Smooth muscle cell (in vitro differentiated cells): ENCODE data around the gene IFNL2. TPM values are rescaled to one million over a fixed set of nuclear protein-coding genes. Genes with fewer than 3 reads are reported as not detected.

ENCODE experiments used
- DNase-seq: peaks from one replicate; lab custom pipeline; 2025; ENCODE audit not compliant: unreplicated experiment; lab: John Stamatoyannopoulos, UW
- H2AFZ ChIP-seq: fragments of 200-600 bp; sonication (generic); 2 replicates; pipeline ENCODE4 v1.6.0; 2016; ENCODE audit warnings: antibody characterized with exemption, low read depth, mild to moderate bottlenecking
- H3F3A ChIP-seq: fragments of 200-600 bp; sonication (generic); 2 replicates; pipeline ENCODE4 v1.6.0; 2017; ENCODE audit warnings: antibody characterized with exemption, low read depth
- H3K27ac ChIP-seq: fragments of 200-600 bp; sonication (generic); 2 replicates; pipeline ENCODE4 v1.5.1; 2016; ENCODE audit warnings: low read depth, mild to moderate bottlenecking
- H3K27me3 ChIP-seq: fragments of 200-600 bp; sonication (generic); 2 replicates; pipeline ENCODE4 v1.6.1; 2016; ENCODE audit warnings: low read depth, mild to moderate bottlenecking
- H3K36me3 ChIP-seq: fragments of 200-600 bp; sonication (generic); 2 replicates; pipeline ENCODE4 v1.5.1; 2016; ENCODE audit warnings: low read depth
- H3K4me1 ChIP-seq: fragments of 200-600 bp; sonication (generic); 2 replicates; pipeline ENCODE4 v1.5.1; 2016; ENCODE audit warnings: low read depth
- H3K4me2 ChIP-seq: fragments of 200-600 bp; sonication (generic); 2 replicates; pipeline ENCODE4 v1.6.0; 2016; ENCODE audit warnings: mild to moderate bottlenecking
- H3K4me3 ChIP-seq: fragments of 200-600 bp; sonication (generic); 2 replicates; pipeline ENCODE4 v1.5.1; 2016; ENCODE audit warnings: mild to moderate bottlenecking
- H3K79me2 ChIP-seq: fragments of 200-600 bp; sonication (generic); 2 replicates; pipeline ENCODE4 v1.6.0; 2016; ENCODE audit warnings: low read depth, mild to moderate bottlenecking
- H3K9ac ChIP-seq: fragments of 200-600 bp; sonication (generic); 2 replicates; pipeline ENCODE4 v1.6.0; 2016; ENCODE audit warnings: low read depth
- H3K9me3 ChIP-seq: fragments of 200-600 bp; sonication (generic); replicated peaks from 2 replicates; pipeline ENCODE4 v1.5.1; 2016; ENCODE audit warnings: low read depth
- H4K20me1 ChIP-seq: fragments of 200-600 bp; sonication (generic); 2 replicates; pipeline ENCODE4 v1.6.0; 2016; ENCODE audit warnings: low read depth
- CTCF ChIP-seq: fragments of 200-600 bp; sonication (generic); IDR thresholded peaks from 2 replicates; pipeline ENCODE4 v1.5.1; 2017; ENCODE audit warnings: borderline replicate concordance, mild to moderate bottlenecking, antibody characterized with exemption; ENCODE audit not compliant: insufficient read depth, poor library complexity, severe bottlenecking
- WGBS: methylation state at CpG from one replicate; pipeline ENCODE4 v1.1.7; 2016; ENCODE audit warnings: low lambda C conversion rate; 5-methylcytosine and 5-hydroxymethylcytosine counted together
- polyA plus RNA-seq: library from polyadenylated mRNA; unstranded; fragments of >200 nt; fragmentation: Nextera tagmentation; extraction: Ambion mirVana; gene quantifications from 2 replicates; pipeline ENCODE4 v1.2.1, GENCODE V29; 2016
- total RNA-seq: library from RNA; depleted of rRNA; stranded (reverse); fragments of >200 nt; gene quantifications from 2 replicates; pipeline ENCODE4 v1.2.3, GENCODE V29; 2014

Gene IFNL2
- total and polyA plus RNA-seq, 2 experiments from 2014 or later: not detected

- H3K79me2 ChIP-seq: no peaks in the 10 kb centered on the region
- peaks cover 9% of the 10 kb centered on the region for H3K4me1 ChIP-seq
- H3K9me3 ChIP-seq: no peaks in the 10 kb centered on the region
- no peak for TF ChIP-seq CTCF
- H3K36me3 ChIP-seq: no peaks in the 10 kb centered on the region
- no peak overlapping the region for H2AFZ ChIP-seq
- H4K20me1 ChIP-seq: no peaks in the 10 kb centered on the region
- H3K27me3 ChIP-seq: peaks cover 6% of the 10 kb centered on the region
- H3K4me2 ChIP-seq: peak overlapping the region; percentile 89
- H3F3A ChIP-seq: peaks cover 5% of the 10 kb centered on the region
- DNase-seq: no peak
- H3K27ac ChIP-seq: peak overlapping the region; percentile 69
- no peak overlapping the region for H3K4me3 ChIP-seq
- H3K9ac ChIP-seq: no peak overlapping the region
Measured at GRCh38 chr19:39306075-39306474, 37.9 kb downstream of the IFNL2 start.

- DNase-seq: no peak
- Histone ChIP-seq H3K4me1 (peaks cover 9% of the 10 kb centered on the region), H3K9ac (peak overlapping the region; percentile 45), H3K79me2 (no peaks in the 10 kb centered on the region), H3K9me3 (no peaks in the 10 kb centered on the region), H3K36me3 (no peaks in the 10 kb centered on the region), H3K27me3 (peaks cover 6% of the 10 kb centered on the region), H3K27ac (peak overlapping the region; percentile 67), H3K4me3 (peak overlapping the region; percentile 53), H3F3A (peaks cover 5% of the 10 kb centered on the region), H3K4me2 (peak overlapping the region; percentile 89), H4K20me1 (no peaks in the 10 kb centered on the region), H2AFZ (peak overlapping the region; percentile 97)
- TF ChIP-seq CTCF: no peak
- 2% methylated on average over 19 of the region's 71 CpGs for WGBS
Measured at GRCh38 chr19:39307046-39307821, 39.0 kb downstream of the IFNL2 start.

GRCh38 chr19:39307822-39308530 lies 39.8 kb downstream of the IFNL2 start:
- H3K4me3 ChIP-seq: peak overlapping the region; percentile 53
- H3F3A ChIP-seq: peaks cover 5% of the 10 kb centered on the region
- H3K79me2 ChIP-seq: no peaks in the 10 kb centered on the region
- DNase-seq: no peak
- H3K4me1 ChIP-seq: peaks cover 9% of the 10 kb centered on the region
- peaks cover 6% of the 10 kb centered on the region for H3K27me3 ChIP-seq
- no peak overlapping the region for H3K27ac ChIP-seq
- peak overlapping the region; percentile 97 for H2AFZ ChIP-seq
- no peaks in the 10 kb centered on the region for H4K20me1 ChIP-seq
- no peaks in the 10 kb centered on the region for H3K9me3 ChIP-seq
- peak; percentile 2 for TF ChIP-seq CTCF
- no peaks in the 10 kb centered on the region for H3K36me3 ChIP-seq
- no peak overlapping the region for H3K9ac ChIP-seq
- H3K4me2 ChIP-seq: peak overlapping the region; percentile 89
- 9% methylated on average over 66 of the region's 82 CpGs for WGBS
